HG02870 (cell line): ENCODE data around the gene ALDH4A1.
"Not testable (repeated sequence)": the region's sequence is repeated elsewhere in the genome, so short reads cannot be mapped to it uniquely, and the experiment has no call there.

ENCODE experiments used
- ATAC-seq: cut with Tn5 transposase; IDR thresholded peaks from one replicate; pipeline ENCODE4 v1.9.1; 2021; ENCODE audit warnings: mild to moderate bottlenecking, moderate library complexity; ENCODE audit not compliant: unreplicated experiment

Gene ALDH4A1

GRCh38 chr1:18901147-18901951 lies 1.0 kb downstream of the ALDH4A1 start:
- ATAC-seq: no peak

DNA sequence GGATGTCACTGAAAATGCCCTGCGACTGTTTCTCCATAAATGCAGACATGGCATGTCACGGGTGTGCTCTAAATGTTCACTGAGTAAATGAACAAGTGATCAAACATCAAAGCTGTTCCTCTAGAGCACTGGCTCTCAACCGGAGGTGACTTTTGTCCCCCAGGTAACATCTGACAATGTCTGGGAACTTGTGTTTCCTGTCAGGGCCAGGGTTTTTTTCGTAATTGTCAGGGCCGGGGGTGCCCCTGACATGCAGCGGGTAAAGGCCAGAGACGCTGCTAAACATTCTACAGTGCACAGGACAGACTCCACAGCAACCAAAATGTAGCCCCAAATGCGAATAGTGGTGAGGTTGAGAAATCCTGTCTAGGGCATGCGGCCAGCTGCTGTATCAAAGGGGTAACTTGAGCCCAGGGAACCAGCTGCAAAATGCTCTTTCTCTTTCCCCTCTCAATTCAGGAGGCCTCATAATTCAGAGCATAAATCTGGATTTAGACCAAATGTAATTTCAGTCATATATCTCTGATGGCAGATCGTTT lies 2.0 kb downstream of the ALDH4A1 start:
- ATAC-seq: no peak

- no peak for ATAC-seq
These were observed 2.8 kb downstream of the ALDH4A1 start for GRCh38 chr1:18899363-18900049.

DNA sequence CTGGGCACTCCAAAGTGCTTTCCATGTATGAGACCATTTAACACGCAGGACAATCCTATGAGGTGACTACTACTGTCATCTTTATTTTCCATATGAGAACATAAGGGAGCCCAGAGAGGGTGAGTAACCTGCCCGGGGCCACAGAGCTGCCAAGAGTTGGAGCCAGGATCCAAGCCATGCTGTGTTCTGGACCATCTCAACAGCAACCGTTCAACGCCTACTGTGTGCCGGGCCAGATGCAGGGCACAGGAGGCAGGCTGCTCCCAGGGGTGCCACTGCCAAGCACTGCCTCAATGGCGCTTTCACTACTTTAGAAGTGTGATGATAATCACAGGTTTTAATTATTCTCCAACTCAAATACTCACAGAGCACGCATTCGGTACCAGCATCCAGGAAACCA lies 3.8 kb downstream of the ALDH4A1 start:
- no peak for ATAC-seq

GRCh38 chr1:18895317-18895716 lies 7.0 kb downstream of the ALDH4A1 start:
- no peak for ATAC-seq

GRCh38 chr1:18893120-18893519 lies 9.2 kb downstream of the ALDH4A1 start:
- ATAC-seq: no peak

GRCh38 chr1:18891858-18892257 lies 10.5 kb downstream of the ALDH4A1 start:
- ATAC-seq: not testable (repeated sequence)

DNA sequence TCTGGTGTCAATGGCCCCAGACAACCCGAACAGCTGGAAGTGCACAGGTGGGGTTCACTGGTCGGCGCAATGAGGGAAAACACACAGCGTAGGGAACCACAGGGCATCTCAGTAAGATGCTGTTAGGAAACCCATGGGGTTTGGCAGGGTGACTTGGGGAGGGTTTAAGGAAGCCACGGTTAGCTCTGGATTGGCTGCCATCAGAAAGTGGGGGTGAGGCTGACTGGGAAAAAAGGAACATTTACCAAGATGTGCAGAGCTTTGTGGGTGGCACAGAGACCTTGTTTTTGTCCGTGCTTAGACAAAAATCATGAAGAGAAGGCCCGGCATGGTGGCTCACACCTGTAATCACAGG lies 11.0 kb downstream of the ALDH4A1 start:
- ATAC-seq: no peak

GRCh38 chr1:18890706-18891425 lies 11.5 kb downstream of the ALDH4A1 start:
- ATAC-seq: no peak

- ATAC-seq: no peak
These were observed 16.4 kb downstream of the ALDH4A1 start for GRCh38 chr1:18886003-18886335.

DNA sequence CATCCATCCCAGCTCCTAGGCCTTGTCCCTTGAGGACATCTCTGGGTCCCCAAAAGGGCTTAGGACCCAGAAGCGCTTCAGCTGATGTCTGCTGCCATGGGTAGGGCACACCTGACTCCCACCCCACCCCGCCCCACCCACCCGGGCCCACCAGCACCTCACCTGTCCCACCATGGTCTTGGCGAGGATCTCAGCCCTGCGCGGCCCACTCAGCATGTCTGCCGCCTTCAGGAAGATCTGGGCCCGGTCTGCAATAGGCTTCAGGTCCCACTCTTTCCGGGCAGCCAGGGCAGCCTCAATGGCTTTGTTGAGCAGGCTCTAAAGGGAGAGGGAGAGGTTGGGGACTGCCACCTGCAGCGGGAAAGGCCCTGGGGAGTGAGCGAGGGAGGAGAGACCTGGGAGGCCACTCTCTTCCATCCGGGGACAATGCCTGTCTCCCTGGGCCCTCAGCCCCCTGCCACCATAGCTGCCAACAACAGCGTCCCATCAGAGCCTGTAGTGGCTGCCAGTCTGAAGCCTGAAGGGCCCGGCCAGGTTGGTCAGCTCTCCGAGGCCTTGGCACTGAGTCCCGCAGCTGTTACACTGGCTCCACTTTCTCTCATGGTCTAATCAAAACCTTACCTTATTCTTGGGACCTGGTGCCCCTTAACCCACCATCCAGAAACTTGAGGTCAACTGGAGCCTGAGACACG lies 16.9 kb downstream of the ALDH4A1 start:
- no peak for ATAC-seq

GRCh38 chr1:18884727-18885126 lies 17.6 kb downstream of the ALDH4A1 start:
- ATAC-seq: no peak

- ATAC-seq: no peak
These were observed 18.0 kb downstream of the ALDH4A1 start for GRCh38 chr1:18884419-18884717.

- no peak for ATAC-seq
These were observed 18.5 kb downstream of the ALDH4A1 start for GRCh38 chr1:18883636-18884418.

- no peak for ATAC-seq
These were observed 19.3 kb downstream of the ALDH4A1 start for GRCh38 chr1:18883079-18883478.

DNA sequence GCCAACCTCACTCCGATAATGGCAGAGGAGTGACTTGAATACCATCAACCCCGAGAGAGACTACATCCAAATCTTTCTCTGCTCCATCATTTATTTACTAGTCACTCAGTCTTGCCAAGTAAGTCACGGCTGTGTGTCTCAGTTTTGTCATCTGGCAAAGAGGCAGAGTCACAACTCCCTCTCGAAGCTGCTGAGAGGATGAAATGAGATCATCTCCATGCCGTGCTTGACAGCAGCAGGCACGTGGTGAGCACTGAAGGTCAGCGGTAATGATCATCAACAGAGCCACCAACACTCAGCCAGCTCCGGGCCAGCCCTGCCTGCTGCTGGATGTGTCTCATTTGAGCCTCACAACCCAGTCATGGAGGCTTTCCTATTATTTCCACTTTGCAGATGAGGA lies 19.9 kb downstream of the ALDH4A1 start:
- ATAC-seq: no peak

GRCh38 chr1:18881642-18882431 lies 20.5 kb downstream of the ALDH4A1 start:
- no peak for ATAC-seq

GRCh38 chr1:18881164-18881563 lies 21.2 kb downstream of the ALDH4A1 start:
- ATAC-seq: no peak

DNA sequence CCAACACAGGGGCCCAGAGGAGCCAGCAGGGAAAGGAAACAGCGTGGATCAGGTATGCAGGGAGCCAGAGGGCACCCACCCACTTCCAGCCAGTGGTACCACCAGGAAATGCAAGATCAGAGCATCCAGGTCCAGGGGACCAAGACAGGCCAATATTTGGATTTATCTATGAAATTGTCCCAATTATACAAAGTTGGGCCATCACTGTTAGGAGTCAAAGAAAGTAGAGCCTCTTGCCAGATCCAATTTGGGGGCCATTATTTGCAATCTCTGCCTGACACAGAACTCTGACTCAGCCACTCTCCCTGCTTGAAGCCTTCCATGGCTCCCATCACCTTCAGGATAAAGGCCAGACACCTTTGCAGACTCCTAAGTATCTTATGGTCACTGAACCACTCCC lies 21.8 kb downstream of the ALDH4A1 start:
- no peak for ATAC-seq

DNA sequence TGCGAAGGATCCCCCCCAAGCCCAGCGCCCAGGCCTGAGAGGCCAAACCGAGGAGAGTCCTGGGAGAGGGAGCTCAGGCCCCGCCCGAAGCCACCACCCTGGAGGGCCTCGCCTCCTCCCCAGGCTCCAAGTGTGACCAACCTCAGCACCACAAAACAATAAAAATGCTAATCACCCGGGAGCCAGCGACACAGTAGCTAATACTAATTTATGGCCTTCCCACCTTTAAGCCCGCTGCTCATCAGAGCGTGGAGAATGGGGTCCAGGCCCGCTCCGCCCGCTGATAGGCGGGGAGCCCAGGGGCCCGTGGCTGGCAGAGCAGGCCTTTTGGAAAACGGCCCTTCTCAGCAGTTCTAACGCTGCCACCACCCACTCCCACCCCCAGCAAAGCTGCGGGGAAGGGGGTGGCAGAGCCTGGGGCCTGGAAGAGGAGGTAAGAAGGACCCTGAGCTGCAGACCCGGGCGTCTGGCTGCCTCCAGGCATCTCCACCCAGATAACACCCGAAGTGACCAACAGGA lies 22.5 kb downstream of the ALDH4A1 start:
- no peak for ATAC-seq
